Heart right ventricle (tissue), 16 donors: Measurements from ENCODE around the gene WDR90. TPM values are rescaled to one million over a fixed set of nuclear protein-coding genes. Genes with fewer than 3 reads are reported as not detected.

Source experiments
- ATAC-seq, 8 donors: fragments of 200-7000 bp; cut with Tn5 transposase; one replicate each; pipeline ENCODE4 v1.9.1; 2020; ENCODE audit warnings: mild to moderate bottlenecking in 8 of 8, moderate library complexity in 8 of 8, moderate number of reproducible peaks in 1 of 8
- DNase-seq, 2 donors: peaks; one replicate each; pipeline ENCODE4 v3.0.0-alpha.2; 2020
- H3K27ac ChIP-seq, 10 donors: fragments of 200-600 bp; sonication (generic) in 2 of 10; one replicate each; pipeline versions ENCODE4 v1.5.0 to v1.8.0; 2020 to 2022; ENCODE audit warnings: mild to moderate bottlenecking in 3 of 10
- H3K27me3 ChIP-seq, 7 donors: fragments of 200-600 bp; one replicate each; pipeline ENCODE4 v1.8.0; 2021 to 2022; ENCODE audit warnings: mild to moderate bottlenecking in 2 of 7
- H3K36me3 ChIP-seq, 9 donors: fragments of 200-600 bp; sonication (generic) in 1 of 9; one replicate each; pipeline versions ENCODE4 v1.5.0 to v1.8.0; 2020 to 2022; ENCODE audit warnings: mild to moderate bottlenecking in 2 of 9
- H3K4me1 ChIP-seq, 9 donors: fragments of 200-600 bp; sonication (generic) in 1 of 9; one replicate each; pipeline versions ENCODE4 v1.5.0 to v1.8.0; 2020 to 2022; ENCODE audit warnings: mild to moderate bottlenecking in 4 of 9
- H3K4me3 ChIP-seq, 10 donors: fragments of 200-600 bp; sonication (generic) in 2 of 10; one replicate each; pipeline versions ENCODE4 v1.5.0 to v1.8.0; 2020 to 2022; ENCODE audit warnings: mild to moderate bottlenecking in 7 of 10, moderate library complexity in 2 of 10
- H3K9me3 ChIP-seq, 11 donors: fragments of 200-600 bp in 10 of 11; sonication (generic) in 2 of 11; one replicate each; pipeline versions ENCODE4 v1.5.0 to v1.8.0; 2013 to 2022; ENCODE audit warnings: mild to moderate bottlenecking in 2 of 11, control low read depth in 1 of 11, moderate library complexity in 1 of 11
- WGBS, 2 donors: extraction: QIAGEN DNeasy Blood & Tissue Kit; methylation state at CpG; one replicate each; pipeline ENCODE4 v1.1.7; 2013; ENCODE audit warnings: inconsistent platforms in 1 of 2; 5-methylcytosine and 5-hydroxymethylcytosine counted together
- intact Hi-C, 10 donors: fragments of 100-400 bp; cut with DNase I; formaldehyde crosslinking; loops; one replicate each; pipeline versions ENCODE4 v1.11.1 to v1.14.2; 2022
- polyA plus RNA-seq, 2 donors: library from polyadenylated mRNA; stranded (reverse); fragments of 200-250 nt; gene quantifications; one replicate each; pipeline ENCODE4 v1.2.3, GENCODE V29; 2013
- total RNA-seq, 10 donors: library from RNA; stranded (reverse); fragmentation: NEBNext Ultra II Directional in 3 of 10; extraction: Animal tissue kit (Norgen Biotek cat#: 25700) in 3 of 10; gene quantifications; one replicate each; pipeline versions ENCODE4 v1.2.1 to v1.2.4, GENCODE V29; 2021 to 2023
- TF ChIP-seq, protein P1 (sequence below), 9 donors: fragments of 200-600 bp; sonication (generic) in 2 of 9; IDR thresholded peaks; one replicate each; pipeline versions ENCODE4 v1.5.0 to v1.8.0; 2021 to 2022; ENCODE audit warnings: antibody characterized with exemption in 9 of 9, mild to moderate bottlenecking in 5 of 9, moderate library complexity in 1 of 9
- donor health status: Arrhythmogenic right ventricular cardiomyopathy.
- donor health status: ischemic (EF 13 %, LVEDD 7.1; RV severe dilation, severe dysfunction).
- donor health status: healthy with polysubstance abuse.
- donor health status: DM: no; HTN: yes; CAD: no.
- donor health status: DM: no; HTN: no; CAD: no.
- donor health status: ischemic (EF 25% LVEDD 6.9; RV normal size, moderate dysfunction).
- donor health status: ischemic (EF 25% LVEDD 5.7; RV mildly dilated, moderate dysfunction).
- donor health status: healthy.
- donor health status: DM: yes; HTN: yes; CAD: no.
- donor health status: Ischemic cardiomyopathy.
- donor health status: ischemic (EF 35%, LVEDD 5.7; RV mildly dilated, moderate dysfunction).
- donor health status: nonischemic (EF 11% LVEDD 7.7; RV severe dilation, severe dysfunction).
- donor health status: DM: yes; HTN: yes; CAD: no.
- donor health status: PGD.
- donor health status: ischemic (EF 29% LVEDD 5.4; RV normal size, mild dysfunction).
- donor health status: nonischemic (EF 23%, LVEDD 6.1; RV moderate dilation, normal function).

WDR90 gene
- total and polyA plus RNA-seq, 12 donors = 7.1 to 23.8 (median 9.9) TPM

DNA sequence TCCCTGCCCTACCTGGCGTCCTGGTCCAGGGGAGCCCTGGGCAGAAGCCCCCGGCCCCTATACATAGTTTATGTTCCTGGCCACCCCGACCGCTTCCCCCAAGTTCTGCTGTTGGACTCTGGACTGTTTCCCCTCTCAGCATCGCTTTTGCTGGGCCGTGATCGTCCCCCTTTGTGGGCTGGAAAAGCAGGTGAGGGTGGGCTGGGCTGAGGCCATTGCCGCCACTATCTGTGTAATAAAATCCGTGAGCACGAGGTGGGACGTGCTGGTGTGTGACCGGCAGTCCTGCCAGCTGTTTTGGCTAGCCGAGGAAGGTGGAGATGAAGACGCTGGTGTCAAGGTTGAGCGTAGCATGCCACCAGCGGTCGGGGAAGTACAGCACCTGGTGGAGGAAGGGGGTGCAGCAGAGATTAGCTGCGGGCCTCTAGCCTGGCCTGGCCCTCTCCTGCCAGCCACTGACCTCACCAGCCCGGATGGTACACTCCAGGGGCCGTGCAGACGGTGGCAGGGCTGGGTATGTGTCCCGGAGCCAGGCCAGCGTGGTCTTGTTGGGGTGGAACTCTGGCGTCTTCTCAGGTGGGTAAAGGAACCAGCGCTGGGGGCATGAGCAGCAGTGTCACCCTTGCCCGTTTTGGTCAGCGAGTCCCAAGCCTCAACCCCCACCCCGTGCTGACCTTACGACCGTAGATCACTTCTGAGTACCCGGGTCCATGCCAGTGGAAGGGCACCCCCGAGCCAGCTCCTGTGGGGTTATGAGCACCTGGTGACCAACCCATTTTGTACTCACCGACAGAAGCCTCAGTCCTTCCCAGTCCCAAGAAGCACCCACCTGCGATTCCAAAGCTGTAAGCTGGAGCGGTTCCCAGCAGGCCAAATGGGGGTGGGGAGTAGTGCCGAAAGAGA, 33.6 kb downstream of the WDR90 start:
- intact Hi-C loops = no loop called here
- Histone ChIP-seq H3K4me1 (peaks cover 33 to 63% (median 50%) of the 10 kb centered on the region in 9 donors), H3K9me3 (no peaks in the 10 kb centered on the region), H3K36me3 (peaks cover 0 to 45% (median 19%) of the 10 kb centered on the region in 9 donors), H3K27ac (peak overlapping the region in 1 of 10 donors; percentile 82), H3K27me3 (no peaks in the 10 kb centered on the region), H3K4me3 (peak overlapping the region in 5 of 10 donors; percentile 76 to 94 (median 81))
- ATAC-seq (no peak), DNase-seq (no peak)
- TF ChIP-seq, protein P1, sequence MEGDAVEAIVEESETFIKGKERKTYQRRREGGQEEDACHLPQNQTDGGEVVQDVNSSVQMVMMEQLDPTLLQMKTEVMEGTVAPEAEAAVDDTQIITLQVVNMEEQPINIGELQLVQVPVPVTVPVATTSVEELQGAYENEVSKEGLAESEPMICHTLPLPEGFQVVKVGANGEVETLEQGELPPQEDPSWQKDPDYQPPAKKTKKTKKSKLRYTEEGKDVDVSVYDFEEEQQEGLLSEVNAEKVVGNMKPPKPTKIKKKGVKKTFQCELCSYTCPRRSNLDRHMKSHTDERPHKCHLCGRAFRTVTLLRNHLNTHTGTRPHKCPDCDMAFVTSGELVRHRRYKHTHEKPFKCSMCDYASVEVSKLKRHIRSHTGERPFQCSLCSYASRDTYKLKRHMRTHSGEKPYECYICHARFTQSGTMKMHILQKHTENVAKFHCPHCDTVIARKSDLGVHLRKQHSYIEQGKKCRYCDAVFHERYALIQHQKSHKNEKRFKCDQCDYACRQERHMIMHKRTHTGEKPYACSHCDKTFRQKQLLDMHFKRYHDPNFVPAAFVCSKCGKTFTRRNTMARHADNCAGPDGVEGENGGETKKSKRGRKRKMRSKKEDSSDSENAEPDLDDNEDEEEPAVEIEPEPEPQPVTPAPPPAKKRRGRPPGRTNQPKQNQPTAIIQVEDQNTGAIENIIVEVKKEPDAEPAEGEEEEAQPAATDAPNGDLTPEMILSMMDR (IDR thresholded peaks at IDR 0.05) = no peak
- WGBS, 2 donors = 85 to 86% methylated on average over 36 of the region's 36 CpGs

DNA sequence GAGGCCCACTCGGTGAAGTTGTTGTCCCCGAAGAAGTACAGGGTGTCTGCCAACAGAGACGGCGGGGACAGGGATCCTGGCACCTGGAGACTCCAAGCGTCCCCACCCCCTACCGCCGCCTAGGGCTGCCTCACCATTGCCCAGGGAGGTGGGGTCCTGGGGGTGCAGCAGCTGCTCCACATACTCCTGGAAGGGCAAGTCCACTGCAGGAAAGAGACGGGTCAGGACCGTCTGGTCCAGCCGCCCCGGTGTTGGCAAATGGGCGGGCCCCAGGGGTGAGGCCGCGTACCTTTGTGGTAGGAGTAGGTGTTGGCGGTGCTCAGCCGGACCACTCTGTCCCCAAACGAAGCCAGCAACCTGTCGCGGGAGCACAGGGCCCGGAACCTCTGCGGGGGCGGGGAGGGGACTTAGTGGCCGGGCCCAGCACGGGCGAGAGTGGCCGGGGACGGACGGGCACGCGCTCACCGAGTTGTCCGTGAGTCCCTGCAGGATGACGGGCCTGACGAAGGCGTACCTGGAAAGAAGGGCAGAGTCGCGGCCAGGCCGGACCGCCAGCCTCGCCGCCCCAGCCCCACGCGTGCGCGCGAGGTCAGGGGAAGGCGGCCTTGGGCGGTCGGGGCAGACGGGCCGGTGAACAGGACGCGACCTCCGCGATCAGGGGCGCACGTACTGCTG, 34.4 kb downstream of the WDR90 start:
- peak overlapping the region; percentile 40 to 94 (median 76) for H3K4me3 ChIP-seq
- peak overlapping the region in 9 of 10 donors; percentile 64 to 88 (median 82) for H3K27ac ChIP-seq
- peaks cover 33 to 64% (median 51%) of the 10 kb centered on the region in 9 donors for H3K4me1 ChIP-seq
- TF ChIP-seq, protein P1 (IDR thresholded peaks at IDR 0.05) = no peak
- ATAC-seq (no peak), DNase-seq (no peak)
- no peaks in the 10 kb centered on the region for H3K27me3 ChIP-seq
- H3K9me3 ChIP-seq = no peaks in the 10 kb centered on the region
- 13 to 14% methylated on average over 54 to 57 of the region's 57 CpGs for WGBS, 2 donors
- intact Hi-C loops = no loop called here
- peaks cover 0 to 48% (median 19%) of the 10 kb centered on the region in 9 donors for H3K36me3 ChIP-seq

DNA sequence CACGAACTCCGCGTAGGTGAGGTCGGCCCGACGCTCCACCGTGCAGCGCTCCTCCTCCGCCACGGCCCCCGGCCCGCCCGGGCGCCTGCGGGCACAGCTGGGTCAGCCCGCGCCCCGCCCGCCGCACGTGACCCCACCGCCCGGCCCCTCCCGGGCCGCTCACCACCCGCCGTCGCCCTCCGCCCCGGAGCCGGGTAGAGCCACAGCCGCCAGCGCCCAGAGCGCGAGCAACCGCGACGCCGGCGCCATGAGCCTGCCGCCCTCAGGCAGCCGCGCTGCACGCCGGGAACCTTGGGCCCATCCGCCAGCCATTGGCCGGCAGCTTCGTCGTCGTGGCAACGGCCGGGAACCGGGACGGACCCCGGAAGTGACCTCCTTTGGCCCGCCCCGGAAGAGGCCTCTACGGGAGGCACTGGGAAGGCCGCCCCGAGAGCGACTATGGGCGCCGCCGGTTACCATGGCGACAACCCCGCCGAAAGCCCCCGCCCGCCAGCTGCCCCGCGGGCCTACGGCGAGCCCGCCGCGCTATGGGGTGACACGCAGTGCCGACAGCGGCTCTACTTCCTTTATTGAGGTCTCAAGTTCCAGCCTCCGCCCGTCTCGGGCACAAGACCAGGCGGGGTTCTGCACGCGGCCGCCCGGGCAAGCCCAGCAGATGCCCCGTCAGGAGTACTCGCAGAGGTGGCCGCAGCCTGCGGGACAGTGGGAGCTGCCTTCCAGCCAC, 35.1 kb downstream of the WDR90 start, which contains the start of gene JMJD8:
Gene JMJD8 (minus strand): TSS at position 264 of the 724 bp plus-strand sequence. CDS start 15 bp downstream, at position 249.
- Histone ChIP-seq H3K9me3 (no peaks in the 10 kb centered on the region), H3K4me3 (peak within 1 kb of the TSS; percentile 40 to 94 (median 76)), H3K36me3 (peaks cover 0 to 48% (median 19%) of the 10 kb centered on the region in 9 donors), H3K4me1 (peaks cover 32 to 67% (median 55%) of the 10 kb centered on the region in 9 donors), H3K27me3 (no peaks in the 10 kb centered on the region), H3K27ac (peak within 1 kb of the TSS in 9 of 10 donors; percentile 64 to 88 (median 82))
- DNase-seq (peak; percentile 97 to 99), ATAC-seq (peak; percentile 64 to 83 (median 76))
- intact Hi-C loops = no loop called here
- TF ChIP-seq, protein P1 (IDR thresholded peaks at IDR 0.05) = no peak
- WGBS, 2 donors = 3 to 4% methylated on average over 87 to 88 of the region's 91 CpGs
